NCI-H524 (cell line): ENCODE results near the gene CFAP299.
"Not testable (repeated sequence)": the region's sequence is repeated elsewhere in the genome, so short reads cannot be mapped to it uniquely, and the experiment has no call there.

Source experiments
- DNase-seq, 2 experiments: peaks; one replicate each; lab custom pipeline; 2025; lab: John Stamatoyannopoulos, UW

CFAP299 gene

DNA sequence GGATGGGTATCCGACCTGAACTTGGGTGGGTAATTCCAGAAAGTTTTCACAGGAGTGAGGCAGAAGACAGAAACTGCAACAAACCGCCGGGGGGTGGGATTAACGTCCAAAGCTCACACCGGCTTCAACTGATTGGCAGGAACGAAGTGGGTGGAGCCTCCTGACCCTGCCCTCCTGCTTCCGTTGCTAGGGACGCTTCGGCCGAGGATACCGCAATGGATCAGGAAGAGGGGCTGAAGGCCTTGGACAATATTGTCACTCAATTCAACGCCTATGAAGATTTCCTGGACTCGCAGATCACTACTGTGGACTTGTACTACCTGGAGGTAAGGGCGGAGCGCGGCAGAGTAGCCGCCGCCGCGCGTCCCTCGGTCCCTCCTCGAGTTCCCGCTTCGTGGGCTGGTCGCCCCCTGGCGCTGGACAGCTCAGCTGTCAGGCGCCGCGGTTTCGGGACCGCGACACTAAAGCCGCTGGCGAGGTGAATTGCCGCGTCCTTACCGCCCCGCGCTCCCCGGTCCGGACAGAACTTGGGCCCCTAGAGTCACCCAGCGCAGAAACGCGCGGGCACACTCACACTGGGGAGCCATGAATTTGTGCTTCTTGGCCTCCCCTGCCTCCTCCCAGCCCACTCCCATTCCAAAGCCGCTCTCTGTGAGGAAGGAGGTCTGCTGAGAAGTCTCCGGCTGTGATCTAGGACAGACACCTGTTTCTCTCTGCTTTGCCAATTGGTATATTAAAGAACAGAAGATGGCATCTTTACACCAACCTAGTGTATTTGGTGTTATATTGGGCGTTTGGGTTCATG is at the start of gene CFAP299:
Gene CFAP299, plus strand, starts transcription at position 177 of the 805 bp plus-strand sequence.
- peak; percentile 64 to 67 for DNase-seq

DNA sequence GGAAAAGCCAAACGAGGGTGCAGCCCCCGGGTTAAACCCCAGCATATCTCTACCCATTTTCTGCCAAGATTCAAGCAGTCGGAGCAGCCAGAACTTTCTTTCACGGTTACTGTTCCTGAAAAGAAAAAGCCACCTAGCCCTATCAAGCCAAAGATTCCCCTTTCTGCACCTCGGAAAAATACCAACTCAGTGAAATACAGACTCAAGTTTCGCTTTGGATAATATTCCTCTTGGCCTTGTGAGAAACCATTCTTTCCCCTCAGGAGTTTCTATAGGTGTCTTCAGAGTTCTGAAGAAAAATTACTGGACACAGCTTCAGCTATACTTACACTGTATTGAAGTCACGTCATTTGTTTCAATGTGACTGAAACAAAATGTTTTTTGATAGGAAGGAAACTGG is 49.1 kb upstream of the CFAP299 start:
- DNase-seq, result no peak

DNA sequence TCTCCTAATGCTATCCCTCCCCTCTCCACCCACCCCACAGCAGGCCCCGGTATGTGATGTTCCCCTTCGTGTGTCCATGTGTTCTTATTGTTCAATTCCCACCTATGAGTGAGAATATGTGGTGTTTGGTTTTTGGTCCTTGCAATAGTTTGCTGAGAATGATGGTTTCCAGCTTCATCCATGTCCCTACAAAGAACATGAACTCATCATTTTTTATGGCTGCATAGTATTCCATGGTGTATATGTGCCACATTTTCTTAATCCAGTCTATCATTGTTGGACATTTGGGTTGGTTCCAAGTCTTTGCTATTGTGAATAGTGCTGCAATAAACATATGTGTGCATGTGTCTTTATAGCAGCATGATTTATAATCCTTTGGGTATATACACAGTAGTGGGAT is 44.9 kb upstream of the CFAP299 start:
- not testable (repeated sequence) for DNase-seq

DNA sequence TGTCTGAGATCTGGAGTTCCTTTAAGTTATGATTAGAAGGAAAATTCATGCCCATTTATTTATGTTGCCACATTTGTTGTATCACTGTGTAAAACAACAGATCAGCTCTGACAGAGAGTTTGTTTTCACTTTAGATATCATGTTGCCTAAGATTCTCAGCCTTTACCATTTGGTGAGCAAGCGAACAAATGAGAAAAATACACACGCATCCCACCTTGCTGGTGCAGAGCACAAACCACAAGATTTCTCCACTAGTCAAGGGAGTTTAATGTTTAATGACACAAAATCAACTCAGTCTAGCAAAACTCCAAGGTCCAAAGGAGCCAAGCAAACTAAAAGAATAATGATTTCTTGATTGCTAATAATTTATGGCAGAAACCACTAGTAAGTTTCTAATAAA is 41.3 kb upstream of the CFAP299 start:
- DNase-seq, result no peak

DNA sequence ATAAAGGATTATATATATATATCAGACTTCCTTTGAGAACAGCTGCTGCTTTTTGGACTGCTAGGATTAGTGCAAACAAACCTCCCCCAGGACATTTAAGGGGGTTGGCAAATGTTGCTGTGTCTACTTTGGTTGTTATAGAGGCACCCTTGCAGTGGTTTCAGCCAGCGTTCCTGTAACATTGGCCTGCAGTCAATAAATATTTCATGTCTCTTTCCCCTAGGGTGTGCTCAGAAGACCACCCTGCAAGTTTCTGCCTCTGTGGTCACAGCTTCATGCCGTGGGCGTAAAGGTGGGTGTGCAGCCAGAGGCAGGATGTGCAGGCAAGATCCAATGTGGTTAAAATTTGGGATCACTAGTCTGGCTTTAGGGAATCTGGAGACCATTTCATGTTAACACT is 40.2 kb upstream of the CFAP299 start:
- peak; percentile 1 to 34 for DNase-seq

DNA sequence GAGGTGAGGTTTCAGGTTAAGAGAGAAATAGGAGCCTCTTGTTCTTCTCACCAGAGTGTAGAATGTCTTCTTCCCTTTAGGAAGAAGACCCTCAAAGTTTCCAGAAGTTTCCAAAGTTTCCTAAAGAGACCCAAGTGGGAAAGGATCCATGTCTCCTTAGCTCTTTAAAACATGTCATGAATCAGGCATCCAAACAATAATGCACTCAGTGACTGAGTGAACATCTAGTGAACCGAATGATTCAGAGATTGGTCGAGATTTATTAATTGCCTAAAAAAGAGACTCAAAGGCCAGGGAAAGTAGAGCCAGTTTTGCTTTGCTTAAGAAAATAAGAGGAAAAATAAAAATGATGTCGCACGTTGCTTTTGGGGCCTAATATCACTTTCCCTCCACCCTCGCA is 39.7 kb upstream of the CFAP299 start:
- DNase-seq, result no peak

DNA sequence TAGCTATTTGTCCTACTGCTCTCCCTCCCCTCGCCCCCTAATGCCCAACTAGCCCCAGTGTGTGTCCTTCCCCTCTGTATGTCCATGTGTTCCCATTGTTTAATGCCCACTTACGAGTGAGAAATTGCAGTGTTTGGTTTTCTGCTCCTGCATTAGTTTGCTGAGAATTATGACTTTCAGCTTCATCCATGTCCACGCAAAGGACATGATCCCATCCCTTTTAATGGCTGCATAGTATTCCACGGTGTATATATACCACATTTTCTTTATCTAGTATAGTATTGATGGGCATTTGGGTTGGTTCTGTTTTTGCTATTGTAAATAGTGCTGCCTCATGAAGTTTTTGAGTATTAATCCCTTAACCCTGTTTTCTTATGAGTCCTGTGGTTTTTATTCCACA is 33.6 kb upstream of the CFAP299 start:
- DNase-seq, result no peak

DNA sequence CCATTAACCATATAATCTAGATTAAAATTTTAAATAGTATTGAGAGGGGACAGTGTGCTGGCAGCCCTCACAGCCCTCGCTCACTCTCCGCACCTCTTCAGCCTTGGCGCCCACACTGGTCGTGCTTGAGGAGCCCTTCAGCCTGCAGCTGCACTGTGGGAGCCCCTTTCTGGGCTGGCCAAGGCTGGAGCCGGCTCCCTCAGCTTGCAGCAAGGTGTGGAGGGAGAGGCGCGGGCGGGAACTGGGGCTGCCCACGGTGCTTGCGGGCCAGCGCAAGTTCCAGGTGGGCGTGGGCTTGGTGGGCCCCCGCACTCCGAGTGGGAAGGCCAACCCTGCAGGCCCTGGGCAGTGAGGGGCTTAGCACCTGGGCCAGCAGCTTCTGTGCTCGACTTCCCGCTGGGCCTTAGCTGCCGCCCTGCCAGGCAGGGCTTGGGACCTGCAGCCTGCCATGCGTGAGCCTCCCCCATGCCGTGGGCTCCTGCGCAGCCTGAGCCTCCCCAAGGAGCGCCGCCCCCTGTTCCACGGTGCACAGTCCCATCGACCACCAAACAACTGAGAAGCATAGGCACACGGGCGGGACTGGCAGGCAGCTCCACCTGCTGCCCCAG is 32.8 kb upstream of the CFAP299 start:
- no peak for DNase-seq

DNA sequence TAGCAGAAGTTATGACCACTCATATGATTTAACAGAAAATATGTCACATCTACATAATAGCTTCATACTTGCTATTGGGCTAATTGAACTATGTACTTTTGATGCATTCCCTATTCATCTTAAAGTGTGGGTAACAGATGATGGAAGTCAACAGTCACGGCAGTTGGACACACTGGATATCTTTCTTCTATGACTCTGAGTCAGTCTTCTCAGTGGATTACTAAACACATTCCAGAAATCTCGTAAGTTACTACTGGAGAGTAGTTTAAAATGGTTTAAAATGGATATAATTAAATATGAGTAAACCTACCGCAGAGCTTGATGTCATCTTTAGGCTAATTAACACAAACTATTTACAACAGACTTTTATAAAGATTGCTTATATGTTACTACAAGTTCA is 30.1 kb upstream of the CFAP299 start:
- no peak for DNase-seq

DNA sequence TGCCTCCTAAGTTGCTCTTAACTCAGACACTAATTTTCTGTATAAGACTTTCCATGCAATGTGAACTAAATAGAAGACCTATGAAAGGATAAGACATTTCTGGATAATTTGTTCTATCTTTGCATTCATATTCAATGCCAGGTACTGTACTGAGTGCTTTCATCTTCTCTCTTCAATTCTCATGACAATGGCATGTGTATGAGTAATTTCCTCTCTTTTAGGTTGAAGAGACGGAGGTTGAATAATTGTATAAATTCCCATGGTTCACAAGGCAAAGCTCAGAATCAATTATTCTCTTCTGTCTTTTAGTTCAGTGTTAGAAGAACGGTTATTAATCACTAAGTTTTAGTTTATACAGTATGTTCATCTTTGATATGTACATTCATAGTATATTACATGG is 29.3 kb upstream of the CFAP299 start:
- DNase-seq, result no peak

DNA sequence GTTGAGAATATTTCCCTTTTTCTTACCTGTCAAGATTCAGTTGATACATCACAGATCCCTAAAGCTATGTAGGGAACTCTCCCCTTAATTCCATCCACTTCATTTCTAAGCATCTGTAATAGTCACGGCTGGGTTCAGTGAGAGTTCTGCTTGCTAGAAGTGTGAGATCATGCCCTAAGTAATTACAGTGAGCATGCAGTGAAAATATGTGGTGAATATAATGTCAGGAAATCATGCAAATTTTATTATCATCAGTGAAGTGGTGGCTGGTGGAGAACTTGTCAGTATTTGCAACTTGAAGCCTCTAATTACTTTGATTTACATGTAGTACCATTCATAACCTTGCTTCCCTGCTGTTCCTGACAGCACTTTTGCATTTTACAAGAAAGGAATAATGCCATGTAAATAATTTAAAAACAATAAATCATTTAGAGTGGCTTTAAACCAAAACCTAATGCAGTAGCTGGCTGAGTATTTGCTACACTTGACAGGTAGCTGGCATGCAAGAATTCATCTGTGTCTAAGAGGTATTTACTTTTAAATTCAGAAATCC is 28.3 kb upstream of the CFAP299 start:
- peak in 1 of 2 experiments; percentile 0 for DNase-seq

DNA sequence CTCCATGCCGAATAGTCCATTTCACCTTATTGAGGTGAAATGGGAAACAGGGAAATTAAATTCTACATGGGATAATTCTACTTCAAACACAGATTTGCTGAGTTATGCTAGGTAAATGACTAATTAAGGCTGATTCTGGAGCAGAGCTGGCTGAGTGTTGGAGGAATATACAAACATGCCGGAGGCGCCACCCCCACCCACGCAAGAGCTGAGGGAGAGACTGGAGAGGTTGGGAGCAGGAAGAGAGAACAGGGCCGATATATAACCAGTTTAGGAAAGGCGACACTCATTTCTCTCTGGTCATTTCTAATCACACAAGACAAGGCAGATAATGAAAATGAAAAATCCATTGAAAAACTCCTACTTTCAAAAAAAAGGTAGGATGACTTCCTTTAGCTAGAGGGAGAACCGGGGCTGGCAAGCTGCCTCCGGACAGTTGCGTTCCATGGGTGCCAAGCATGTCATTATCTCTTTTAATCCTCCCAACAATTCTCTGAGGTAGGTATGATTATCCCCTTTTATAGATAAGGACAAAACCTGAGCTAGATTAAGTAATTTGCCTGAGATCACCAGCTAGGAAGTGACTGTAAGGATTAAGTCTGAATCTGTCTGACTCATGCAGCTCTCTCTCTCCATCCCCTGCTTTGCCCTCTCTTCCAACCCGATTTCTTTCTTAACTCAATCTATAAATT is 27.6 kb upstream of the CFAP299 start:
- peak; percentile 34 to 41 for DNase-seq

DNA sequence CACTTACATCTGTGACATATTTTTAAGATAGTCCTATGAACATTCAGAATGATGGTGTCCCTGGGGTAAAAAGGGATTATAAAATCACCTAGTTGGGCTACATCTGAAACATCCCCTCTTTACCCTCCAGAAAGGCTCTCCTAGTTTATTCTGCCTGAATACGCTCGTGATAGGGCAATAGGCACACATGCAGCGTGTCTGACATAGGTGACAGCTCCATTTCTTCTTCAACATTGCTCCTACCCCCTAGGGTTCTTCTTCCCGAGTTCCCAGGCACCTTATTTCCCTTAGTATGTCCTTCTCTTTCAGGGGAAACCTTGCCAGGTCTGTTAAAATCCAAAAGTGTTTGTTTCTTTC is 27.1 kb upstream of the CFAP299 start:
- no peak for DNase-seq

DNA sequence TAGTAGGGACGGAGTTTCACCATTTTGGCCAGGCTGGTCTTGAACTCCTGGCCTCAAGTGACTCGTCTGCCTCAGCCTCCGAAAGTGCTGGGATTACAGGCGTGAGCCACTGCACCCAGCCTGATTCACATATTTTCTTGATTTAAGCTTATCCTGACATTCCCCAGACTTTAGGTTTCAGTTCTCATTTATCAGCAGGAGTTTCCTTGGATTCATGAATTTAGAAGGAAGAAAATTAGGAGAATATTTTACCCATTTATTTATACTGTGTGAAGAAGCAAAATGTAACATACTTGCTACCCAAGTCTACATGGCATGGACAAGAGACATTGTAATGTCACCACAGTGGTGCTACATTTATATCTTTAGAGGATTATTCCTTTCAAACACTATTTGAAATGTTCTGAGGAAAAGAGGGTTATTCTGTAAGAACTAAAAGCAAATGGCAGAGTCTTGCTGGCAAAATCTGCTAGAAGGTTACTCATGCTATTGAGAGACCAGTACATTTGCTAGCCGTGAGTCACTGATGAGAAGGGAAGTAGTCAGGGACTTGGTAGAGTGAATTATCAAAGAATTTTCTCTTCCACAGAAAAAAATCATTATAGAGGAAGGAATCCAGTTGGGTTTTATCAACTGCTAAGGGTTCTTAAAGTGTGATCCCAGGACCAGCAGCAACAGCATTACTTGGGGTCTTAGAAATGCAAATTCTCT is 26.1 kb upstream of the CFAP299 start:
- DNase-seq, result no peak

DNA sequence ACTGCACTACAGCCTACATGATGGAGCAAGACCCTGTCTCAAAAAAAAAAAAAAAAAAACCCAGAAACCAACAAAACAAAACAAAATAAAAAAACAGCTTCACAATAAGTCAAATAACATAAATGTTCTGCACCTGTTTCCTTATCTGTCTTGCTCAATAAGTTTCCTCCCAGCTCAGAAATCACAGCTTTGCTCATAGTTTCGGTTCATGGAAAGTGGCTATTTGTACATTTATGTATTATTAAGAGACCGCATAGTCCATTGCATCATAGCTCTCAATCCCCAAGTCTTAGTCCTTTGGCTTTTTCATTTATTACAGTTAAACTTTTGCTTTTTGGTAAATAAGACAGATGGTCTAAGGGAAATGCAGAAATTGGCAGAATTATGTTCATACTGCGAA is 24.4 kb upstream of the CFAP299 start:
- DNase-seq, result no peak

DNA sequence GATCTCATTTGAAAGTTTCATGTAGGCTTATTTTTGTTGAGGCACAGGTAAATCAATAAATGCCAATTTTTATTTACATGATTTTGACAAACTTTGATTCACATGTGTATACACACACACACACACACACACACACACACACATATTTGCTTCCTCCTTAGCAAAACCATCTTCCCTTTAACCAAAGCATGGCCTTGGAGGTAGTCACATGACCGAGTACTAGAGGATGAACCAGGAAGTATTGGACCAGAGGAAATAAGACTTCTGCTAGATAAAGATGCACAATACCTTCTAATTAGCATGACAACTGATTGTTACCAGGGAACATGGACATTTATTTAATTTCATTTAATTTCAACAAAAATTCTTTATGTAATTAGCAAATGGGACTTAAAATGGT is 23.4 kb upstream of the CFAP299 start:
- no peak for DNase-seq

DNA sequence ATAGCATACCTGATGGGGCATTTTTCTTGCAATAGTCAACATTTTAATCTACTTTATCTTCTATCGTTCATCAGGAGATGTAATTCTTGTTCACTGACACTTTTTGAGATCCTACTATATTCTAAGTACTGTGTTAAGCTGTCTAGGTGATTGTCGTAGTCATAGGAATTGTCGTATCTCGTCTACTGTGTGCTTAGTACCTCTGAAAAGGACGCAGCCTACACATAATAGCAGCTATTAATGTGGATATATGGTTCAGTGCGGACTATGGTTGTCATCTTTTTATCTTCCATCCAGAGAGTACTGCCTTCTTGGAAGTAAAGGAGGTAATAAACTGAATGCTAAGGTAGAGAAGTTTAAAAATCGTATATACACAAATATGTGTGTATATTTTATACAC is 21.9 kb upstream of the CFAP299 start:
- DNase-seq, result no peak

DNA sequence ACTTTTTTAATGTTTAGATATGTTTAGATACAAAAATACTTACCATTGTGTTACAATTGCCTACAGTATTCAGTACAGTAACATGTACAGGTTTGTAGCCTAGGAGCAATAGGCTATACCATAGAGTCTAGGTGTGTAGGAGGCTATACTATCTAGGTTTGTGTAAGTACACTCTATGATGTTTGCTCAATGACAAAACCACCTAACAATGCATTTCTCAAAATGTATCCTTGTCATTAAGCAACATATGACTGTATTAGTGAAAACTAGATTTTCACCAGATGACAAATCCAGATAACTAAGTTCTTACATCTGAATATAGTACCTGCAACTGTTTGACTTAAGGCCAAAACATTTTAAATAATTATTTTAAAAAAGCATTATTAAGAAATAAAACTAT is 19.7 kb upstream of the CFAP299 start:
- not testable (repeated sequence) for DNase-seq

DNA sequence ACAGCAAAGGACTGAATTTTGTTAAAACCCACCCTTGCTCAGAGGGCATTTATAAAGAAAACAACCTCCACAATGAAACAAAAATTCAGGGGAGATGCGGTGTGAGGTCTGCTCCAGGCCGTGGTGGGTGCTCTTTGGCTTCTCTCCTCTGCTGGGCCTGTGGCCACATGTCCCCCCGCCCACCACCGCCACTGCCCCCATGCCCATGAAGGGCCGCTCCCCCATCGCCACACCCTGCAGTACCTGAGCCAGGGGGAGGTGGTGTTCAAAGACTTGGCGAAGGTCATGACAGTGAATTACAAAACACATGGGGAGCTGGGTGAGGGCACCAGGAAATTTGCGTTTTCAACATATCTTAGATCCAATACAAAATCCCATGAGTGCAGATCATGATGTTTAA is 14.2 kb upstream of the CFAP299 start:
- no peak for DNase-seq

DNA sequence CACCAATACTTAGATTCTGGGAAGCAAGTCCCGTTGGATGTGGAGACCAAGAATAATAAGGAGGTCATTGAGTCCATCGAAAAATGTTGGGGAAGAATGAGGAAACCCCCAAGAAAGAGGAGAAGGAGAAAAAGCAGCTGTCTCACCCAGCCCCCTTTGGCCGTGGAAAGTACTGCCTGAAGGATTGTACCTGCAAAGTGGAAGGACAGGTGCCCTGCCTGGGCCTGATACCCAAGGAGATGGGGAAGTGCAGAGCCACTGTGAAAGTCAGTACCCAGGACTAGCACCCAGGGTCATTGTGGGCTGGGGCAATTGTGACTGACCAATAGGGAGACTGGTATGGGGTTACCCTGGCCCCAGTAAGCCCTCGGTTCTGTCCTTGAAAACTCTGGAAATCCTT is 13.8 kb upstream of the CFAP299 start:
- no peak for DNase-seq

DNA sequence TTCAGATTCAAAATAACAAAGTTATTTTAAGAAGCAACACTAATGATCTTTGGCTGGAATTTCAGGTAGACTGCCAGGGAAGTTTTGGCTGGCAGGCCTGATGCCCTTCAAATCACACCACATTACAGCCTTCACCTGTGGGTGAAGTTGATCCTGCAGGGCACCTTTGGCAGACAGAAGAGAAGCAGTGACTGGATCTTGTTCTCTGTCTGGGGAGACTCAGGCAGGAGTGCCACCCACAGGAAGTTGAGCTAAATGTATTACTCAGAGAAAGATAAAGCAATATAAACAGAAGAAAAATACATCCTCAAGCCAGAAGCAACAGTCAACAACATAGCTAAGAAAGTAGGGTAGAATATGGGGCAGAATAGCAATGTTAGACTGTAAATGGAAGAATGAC is 12.8 kb upstream of the CFAP299 start:
- DNase-seq, result no peak

DNA sequence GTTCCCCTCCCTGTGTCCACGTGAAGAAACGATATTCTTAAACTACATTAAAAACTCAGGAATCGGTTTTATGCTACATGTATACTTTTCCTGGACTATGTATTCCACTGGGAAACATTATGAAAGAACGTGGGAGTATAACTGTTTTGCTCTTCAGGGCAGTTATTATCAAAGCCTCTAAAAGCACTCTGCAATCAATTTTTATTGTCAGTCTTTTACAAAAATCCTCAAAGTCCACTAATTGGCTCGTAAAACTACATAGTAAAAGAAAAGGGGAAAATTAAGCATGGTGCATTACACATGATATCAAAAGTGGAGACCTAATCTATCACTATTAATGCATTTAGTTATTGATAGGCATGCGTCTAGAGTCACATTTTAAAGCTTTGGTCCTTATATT is 11.4 kb upstream of the CFAP299 start:
- DNase-seq, result no peak
